HepG2 (cell line): ENCODE data around the gene PRDX2. TPM values are rescaled to one million over a fixed set of nuclear protein-coding genes. Genes with fewer than 3 reads are reported as not detected.

ENCODE experiments used
- FLYWCH1 ChIP-seq: sonication (generic); formaldehyde crosslinking; IDR thresholded peaks from 2 replicates; pipeline ENCODE4 v1.8.1; 2023; ENCODE audit warnings: mild to moderate bottlenecking, missing genetic modification reagents
- KDM3A ChIP-seq: IDR thresholded peaks from 2 replicates; pipeline ENCODE4 v1.6.1; 2018; ENCODE audit warnings: low read depth, missing compliant biosample characterization
- KDM5A ChIP-seq: fragments of 200-600 bp; sonication (generic); IDR thresholded peaks from 2 replicates; pipeline ENCODE4 v1.7.0; 2018; ENCODE audit warnings: antibody characterized with exemption, mild to moderate bottlenecking, low read length, borderline replicate concordance
- MIER2 ChIP-seq: IDR thresholded peaks from 2 replicates; pipeline ENCODE4 v1.6.1; 2016; ENCODE audit warnings: missing biosample characterization, missing genetic modification reagents
- MIER3 ChIP-seq: IDR thresholded peaks from 2 replicates; pipeline ENCODE4 v1.6.1; 2016; ENCODE audit warnings: missing compliant biosample characterization, borderline replicate concordance
- NBN ChIP-seq: fragments of 450-650 bp; conservative IDR thresholded peaks from 2 replicates; pipeline ENCODE4 v1.6.1; 2017
- RBM22 ChIP-seq: fragments of 200-400 bp; formaldehyde crosslinking; optimal IDR thresholded peaks from 2 replicates; pipeline ENCODE3; 2017; ENCODE audit warnings: mild to moderate bottlenecking, low read length, moderate library complexity
- SIN3B ChIP-seq: fragments of 150-350 bp; IDR thresholded peaks from 2 replicates; pipeline ENCODE4 v1.6.1; 2014; ENCODE audit warnings: low read length
- TOE1 ChIP-seq: sonication (generic); formaldehyde crosslinking; IDR thresholded peaks from 2 replicates; pipeline ENCODE4 v1.4.0; 2020; ENCODE audit warnings: mild to moderate bottlenecking, missing genetic modification reagents
- ZNF101 ChIP-seq: sonication (generic); formaldehyde crosslinking; IDR thresholded peaks from 2 replicates; pipeline ENCODE4 v1.4.0; 2020; ENCODE audit warnings: mild to moderate bottlenecking, low read depth, missing genetic modification reagents, borderline replicate concordance
- ZNF335 ChIP-seq: sonication (generic); formaldehyde crosslinking; IDR thresholded peaks from 2 replicates; pipeline ENCODE4 v1.4.0; 2020; ENCODE audit warnings: missing genetic modification reagents
- ZNF441 ChIP-seq: sonication (generic); formaldehyde crosslinking; IDR thresholded peaks from 2 replicates; pipeline ENCODE4 v1.7.0; 2021; ENCODE audit warnings: missing genetic modification reagents, borderline replicate concordance
- ZNF605 ChIP-seq: sonication (generic); formaldehyde crosslinking; IDR thresholded peaks from 2 replicates; pipeline ENCODE4 v1.8.0; 2022; ENCODE audit warnings: mild to moderate bottlenecking, missing genetic modification reagents
- ZNF660 ChIP-seq: sonication (generic); formaldehyde crosslinking; IDR thresholded peaks from 2 replicates; pipeline ENCODE4 v1.5.1; 2020; ENCODE audit warnings: mild to moderate bottlenecking, low read depth, missing genetic modification reagents, borderline replicate concordance
- polyA plus RNA-seq, 8 experiments: library from polyadenylated mRNA; depleted of rRNA in 3 of 8; stranded (reverse) in 7 of 8; unstranded in 1 of 8; fragments of >200 nt; fragmentation: Illumina TruSeq in 4 of 8; extraction: Trizol in 4 of 8; gene quantifications; 2 replicates each; pipeline versions ENCODE4 v1.2.1 to v1.2.3, GENCODE V29; 2011 to 2016; ENCODE audit warnings: low read depth in 4 of 8, missing spikeins in 1 of 8, mixed read lengths in 1 of 8; ENCODE audit not compliant: insufficient read depth in 1 of 8
- total RNA-seq, 5 experiments: library from RNA; depleted of rRNA; stranded (reverse); fragments of >200 nt; fragmentation: Illumina TruSeq; extraction: Trizol; gene quantifications; 2 replicates each; pipeline ENCODE4 v1.2.3, GENCODE V29; 2016; ENCODE audit warnings: low read depth in 1 of 5
- TF ChIP-seq, protein P1 (sequence below): sonication (generic); formaldehyde crosslinking; IDR thresholded peaks from 2 replicates; pipeline ENCODE4 v1.8.0; 2022; ENCODE audit warnings: missing genetic modification reagents, mild to moderate bottlenecking, moderate library complexity, borderline replicate concordance
- TF ChIP-seq, protein P2 (sequence below): IDR thresholded peaks from 2 replicates; pipeline ENCODE4 v1.6.1; 2016; ENCODE audit warnings: control low read depth
- TF ChIP-seq, protein P3 (sequence below): sonication (generic); formaldehyde crosslinking; IDR thresholded peaks from 2 replicates; pipeline ENCODE4 v1.5.1; 2020; ENCODE audit warnings: missing genetic modification reagents, mild to moderate bottlenecking, borderline replicate concordance
- TF ChIP-seq, protein P4 (sequence below): sonication (generic); formaldehyde crosslinking; IDR thresholded peaks from 2 replicates; pipeline ENCODE4 v1.4.0; 2020; ENCODE audit warnings: missing genetic modification reagents, low read depth, mild to moderate bottlenecking, borderline replicate concordance
- TF ChIP-seq, protein P5 (sequence below): fragments of 450-650 bp; IDR thresholded peaks from 2 replicates; pipeline ENCODE4 v1.6.1; 2017; ENCODE audit warnings: mild to moderate bottlenecking
- TF ChIP-seq, protein P6 (sequence below): sonication (generic); formaldehyde crosslinking; IDR thresholded peaks from 2 replicates; pipeline ENCODE4 v1.4.0; 2020; ENCODE audit warnings: missing genetic modification reagents

The PRDX2 gene
- total and polyA plus RNA-seq, 2 of the 13 experiments (the other 11 are each of a cell fraction or from before 2014, with no cell fraction given) = 218 to 381 TPM

DNA sequence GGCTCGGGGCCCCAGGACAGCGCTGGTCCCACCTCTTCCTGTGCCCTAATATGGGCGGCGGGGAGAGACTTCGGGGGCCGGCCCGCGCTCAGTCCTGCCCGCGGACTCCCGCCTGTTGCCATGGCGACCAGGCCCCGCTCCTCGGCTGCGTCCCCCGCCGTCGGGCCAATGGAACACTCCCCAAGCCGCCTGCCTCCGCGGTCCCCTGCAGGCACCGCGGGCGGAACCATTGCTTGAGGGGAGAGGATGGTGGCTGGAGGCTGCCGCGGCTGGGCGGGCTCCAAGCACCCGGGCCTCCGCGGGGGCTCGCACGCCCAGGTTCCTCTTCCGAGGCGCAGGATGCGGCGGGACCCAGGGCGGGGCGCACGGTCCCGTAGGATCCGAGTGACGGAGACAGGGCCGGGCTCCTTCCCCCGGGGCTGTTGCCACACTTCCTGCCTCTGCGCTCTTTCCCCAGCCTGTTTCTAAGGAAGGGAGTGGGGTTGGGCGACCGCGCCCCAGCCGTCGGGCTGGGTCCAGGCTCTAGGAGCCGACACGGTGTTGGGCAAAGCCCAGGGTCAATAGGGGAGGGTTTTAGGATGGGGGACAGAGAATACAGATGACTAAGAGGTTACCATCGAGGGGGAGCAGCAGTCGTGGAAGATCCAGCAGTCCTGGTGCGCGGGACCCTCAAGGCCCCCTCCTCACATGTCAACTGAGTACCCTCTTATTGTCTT, 11.5 kb downstream of the PRDX2 start (continued):
- TF ChIP-seq, protein P1, sequence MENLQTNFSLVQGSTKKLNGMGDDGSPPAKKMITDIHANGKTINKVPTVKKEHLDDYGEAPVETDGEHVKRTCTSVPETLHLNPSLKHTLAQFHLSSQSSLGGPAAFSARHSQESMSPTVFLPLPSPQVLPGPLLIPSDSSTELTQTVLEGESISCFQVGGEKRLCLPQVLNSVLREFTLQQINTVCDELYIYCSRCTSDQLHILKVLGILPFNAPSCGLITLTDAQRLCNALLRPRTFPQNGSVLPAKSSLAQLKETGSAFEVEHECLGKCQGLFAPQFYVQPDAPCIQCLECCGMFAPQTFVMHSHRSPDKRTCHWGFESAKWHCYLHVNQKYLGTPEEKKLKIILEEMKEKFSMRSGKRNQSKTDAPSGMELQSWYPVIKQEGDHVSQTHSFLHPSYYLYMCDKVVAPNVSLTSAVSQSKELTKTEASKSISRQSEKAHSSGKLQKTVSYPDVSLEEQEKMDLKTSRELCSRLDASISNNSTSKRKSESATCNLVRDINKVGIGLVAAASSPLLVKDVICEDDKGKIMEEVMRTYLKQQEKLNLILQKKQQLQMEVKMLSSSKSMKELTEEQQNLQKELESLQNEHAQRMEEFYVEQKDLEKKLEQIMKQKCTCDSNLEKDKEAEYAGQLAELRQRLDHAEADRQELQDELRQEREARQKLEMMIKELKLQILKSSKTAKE (CRISPR knock-in tag) = no peak; the same call in 1 of the 2 replicates
- no peak for TF ChIP-seq SIN3B
- TF ChIP-seq, protein P2, sequence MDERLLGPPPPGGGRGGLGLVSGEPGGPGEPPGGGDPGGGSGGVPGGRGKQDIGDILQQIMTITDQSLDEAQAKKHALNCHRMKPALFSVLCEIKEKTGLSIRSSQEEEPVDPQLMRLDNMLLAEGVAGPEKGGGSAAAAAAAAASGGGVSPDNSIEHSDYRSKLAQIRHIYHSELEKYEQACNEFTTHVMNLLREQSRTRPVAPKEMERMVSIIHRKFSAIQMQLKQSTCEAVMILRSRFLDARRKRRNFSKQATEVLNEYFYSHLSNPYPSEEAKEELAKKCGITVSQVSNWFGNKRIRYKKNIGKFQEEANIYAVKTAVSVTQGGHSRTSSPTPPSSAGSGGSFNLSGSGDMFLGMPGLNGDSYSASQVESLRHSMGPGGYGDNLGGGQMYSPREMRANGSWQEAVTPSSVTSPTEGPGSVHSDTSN (CRISPR knock-in tag) = no peak
- TF ChIP-seq ZNF101 (CRISPR knock-in tag) = no peak
- TF ChIP-seq KDM5A = no peak
- no peak for TF ChIP-seq TOE1 (CRISPR knock-in tag)
- TF ChIP-seq, protein P3, sequence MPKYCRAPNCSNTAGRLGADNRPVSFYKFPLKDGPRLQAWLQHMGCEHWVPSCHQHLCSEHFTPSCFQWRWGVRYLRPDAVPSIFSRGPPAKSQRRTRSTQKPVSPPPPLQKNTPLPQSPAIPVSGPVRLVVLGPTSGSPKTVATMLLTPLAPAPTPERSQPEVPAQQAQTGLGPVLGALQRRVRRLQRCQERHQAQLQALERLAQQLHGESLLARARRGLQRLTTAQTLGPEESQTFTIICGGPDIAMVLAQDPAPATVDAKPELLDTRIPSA (CRISPR knock-in tag) = no peak
- peak; percentile 34; the same call in 1 of the 2 replicates for TF ChIP-seq ZNF605
- no peak for TF ChIP-seq NBN
- TF ChIP-seq, protein P4, sequence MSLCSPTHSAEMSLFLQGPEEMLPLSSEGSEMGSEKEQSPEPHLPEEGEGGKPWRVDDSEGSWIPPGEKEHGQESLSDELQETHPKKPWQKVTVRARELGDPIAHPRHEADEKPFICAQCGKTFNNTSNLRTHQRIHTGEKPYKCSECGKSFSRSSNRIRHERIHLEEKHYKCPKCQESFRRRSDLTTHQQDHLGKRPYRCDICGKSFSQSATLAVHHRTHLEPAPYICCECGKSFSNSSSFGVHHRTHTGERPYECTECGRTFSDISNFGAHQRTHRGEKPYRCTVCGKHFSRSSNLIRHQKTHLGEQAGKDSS (CRISPR knock-in tag) = 0 out of 2 replicates have a peak, but pooled peaks have one; percentile 23
- no peak for TF ChIP-seq KDM3A
- TF ChIP-seq ZNF660 (CRISPR knock-in tag) = no peak
- TF ChIP-seq MIER2 (CRISPR knock-in tag) = no peak
- TF ChIP-seq ZNF335 (CRISPR knock-in tag) = no peak
- TF ChIP-seq, protein P5, sequence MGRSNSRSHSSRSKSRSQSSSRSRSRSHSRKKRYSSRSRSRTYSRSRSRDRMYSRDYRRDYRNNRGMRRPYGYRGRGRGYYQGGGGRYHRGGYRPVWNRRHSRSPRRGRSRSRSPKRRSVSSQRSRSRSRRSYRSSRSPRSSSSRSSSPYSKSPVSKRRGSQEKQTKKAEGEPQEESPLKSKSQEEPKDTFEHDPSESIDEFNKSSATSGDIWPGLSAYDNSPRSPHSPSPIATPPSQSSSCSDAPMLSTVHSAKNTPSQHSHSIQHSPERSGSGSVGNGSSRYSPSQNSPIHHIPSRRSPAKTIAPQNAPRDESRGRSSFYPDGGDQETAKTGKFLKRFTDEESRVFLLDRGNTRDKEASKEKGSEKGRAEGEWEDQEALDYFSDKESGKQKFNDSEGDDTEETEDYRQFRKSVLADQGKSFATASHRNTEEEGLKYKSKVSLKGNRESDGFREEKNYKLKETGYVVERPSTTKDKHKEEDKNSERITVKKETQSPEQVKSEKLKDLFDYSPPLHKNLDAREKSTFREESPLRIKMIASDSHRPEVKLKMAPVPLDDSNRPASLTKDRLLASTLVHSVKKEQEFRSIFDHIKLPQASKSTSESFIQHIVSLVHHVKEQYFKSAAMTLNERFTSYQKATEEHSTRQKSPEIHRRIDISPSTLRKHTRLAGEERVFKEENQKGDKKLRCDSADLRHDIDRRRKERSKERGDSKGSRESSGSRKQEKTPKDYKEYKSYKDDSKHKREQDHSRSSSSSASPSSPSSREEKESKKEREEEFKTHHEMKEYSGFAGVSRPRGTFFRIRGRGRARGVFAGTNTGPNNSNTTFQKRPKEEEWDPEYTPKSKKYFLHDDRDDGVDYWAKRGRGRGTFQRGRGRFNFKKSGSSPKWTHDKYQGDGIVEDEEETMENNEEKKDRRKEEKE = no peak
- TF ChIP-seq FLYWCH1 (CRISPR knock-in tag) = no peak
- no peak for TF ChIP-seq MIER3 (CRISPR knock-in tag)
- TF ChIP-seq RBM22 = no peak
- TF ChIP-seq, protein P6, sequence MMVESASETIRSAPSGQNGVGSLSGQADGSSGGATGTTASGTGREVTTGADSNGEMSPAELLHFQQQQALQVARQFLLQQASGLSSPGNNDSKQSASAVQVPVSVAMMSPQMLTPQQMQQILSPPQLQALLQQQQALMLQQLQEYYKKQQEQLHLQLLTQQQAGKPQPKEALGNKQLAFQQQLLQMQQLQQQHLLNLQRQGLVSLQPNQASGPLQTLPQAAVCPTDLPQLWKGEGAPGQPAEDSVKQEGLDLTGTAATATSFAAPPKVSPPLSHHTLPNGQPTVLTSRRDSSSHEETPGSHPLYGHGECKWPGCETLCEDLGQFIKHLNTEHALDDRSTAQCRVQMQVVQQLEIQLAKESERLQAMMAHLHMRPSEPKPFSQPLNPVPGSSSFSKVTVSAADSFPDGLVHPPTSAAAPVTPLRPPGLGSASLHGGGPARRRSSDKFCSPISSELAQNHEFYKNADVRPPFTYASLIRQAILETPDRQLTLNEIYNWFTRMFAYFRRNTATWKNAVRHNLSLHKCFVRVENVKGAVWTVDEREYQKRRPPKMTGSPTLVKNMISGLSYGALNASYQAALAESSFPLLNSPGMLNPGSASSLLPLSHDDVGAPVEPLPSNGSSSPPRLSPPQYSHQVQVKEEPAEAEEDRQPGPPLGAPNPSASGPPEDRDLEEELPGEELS (CRISPR knock-in tag) = no peak
- peak; percentile 47; the same call in 1 of the 2 replicates for TF ChIP-seq ZNF441 (CRISPR knock-in tag)
